B cell (primary cell): ENCODE measurements around the gene GRHPR.

Experiments used
- CTCF ChIP-seq: fragments of 200-600 bp; IDR thresholded peaks from one replicate; pipeline ENCODE4 v1.8.0; 2022; ENCODE audit warnings: antibody characterized with exemption, mild to moderate bottlenecking
- EZH2 ChIP-seq: IDR thresholded peaks from 2 replicates; pipeline ENCODE4 v1.6.1; 2012; ENCODE audit warnings: borderline replicate concordance, low read depth, mild to moderate bottlenecking, moderate library complexity, low read length; ENCODE audit not compliant: insufficient read depth, poor library complexity, severe bottlenecking

DNA sequence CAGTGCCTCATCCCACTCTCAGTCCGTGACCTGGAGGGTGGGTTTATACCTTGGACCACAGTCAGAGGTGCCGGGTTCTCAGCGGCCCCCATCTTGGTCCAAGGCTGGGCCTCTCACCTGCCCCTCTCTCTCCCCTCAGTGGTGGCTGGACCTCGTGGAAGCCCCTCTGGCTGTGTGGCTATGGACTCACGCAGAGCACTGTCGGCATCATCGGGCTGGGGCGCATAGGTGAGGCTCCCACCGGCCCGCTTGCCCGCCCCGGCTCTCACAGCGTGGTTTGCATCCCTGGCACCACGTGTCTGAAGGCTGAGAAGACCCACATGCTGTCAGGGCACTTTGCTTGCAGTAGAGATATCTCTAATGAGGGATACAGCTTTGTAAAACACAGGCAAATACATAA, 5.8 kb downstream of the GRHPR start:
- TF ChIP-seq CTCF (no peak), EZH2 (no peak)
